Measurements from ENCODE around the gene SMARCB1.

Gene SMARCB1

DNA sequence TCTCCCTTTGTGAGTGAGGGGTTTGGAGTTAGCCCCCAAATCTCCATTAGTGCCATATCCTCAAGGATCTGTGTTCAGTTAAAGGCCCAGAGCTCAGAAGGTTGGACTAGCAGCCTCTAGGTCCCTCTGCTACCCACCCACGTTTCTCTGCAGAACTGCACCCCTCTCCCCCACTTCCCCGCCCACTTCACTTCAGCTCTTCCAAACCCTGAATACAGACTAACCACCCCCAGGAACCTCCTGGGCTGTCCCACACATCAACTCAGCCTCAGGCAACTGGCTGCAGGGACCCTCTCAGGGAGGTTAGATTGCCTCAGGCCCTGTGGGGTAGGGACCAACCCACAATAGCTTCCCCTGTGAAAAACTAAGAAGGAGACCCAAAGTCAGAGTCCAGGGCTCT is 33.4 kb upstream of the SMARCB1 start:
- Mint-ChIP-seq H3K9me3 (no peaks in the 10 kb centered on the region), H3K36me3 (ENCODE audit: low read depth) (peaks cover 10% of the 10 kb centered on the region), H3K27me3 (no peaks in the 10 kb centered on the region), H3K4me1 (ENCODE audit: low read depth) (peaks cover 42% of the 10 kb centered on the region), H3K27ac (no peak overlapping the region), H3K4me3 (no peak overlapping the region)
- intact Hi-C loops (cut with micrococcal nuclease), result no loop called here

- Mint-ChIP-seq H3K36me3 (ENCODE audit: low read depth) (peaks cover 10% of the 10 kb centered on the region), H3K27me3 (no peaks in the 10 kb centered on the region), H3K9me3 (no peaks in the 10 kb centered on the region), H3K4me3 (no peak within 1 kb of the TSS), H3K4me1 (ENCODE audit: low read depth) (peaks cover 42% of the 10 kb centered on the region), H3K27ac (no peak within 1 kb of the TSS)
- intact Hi-C loops (cut with micrococcal nuclease), result no loop called here
Observed at GRCh38 chr22:23754220-23754919, 32.4 kb upstream of the SMARCB1 start, which contains the start of gene VPREB3. Gene VPREB3, minus strand, starts transcription at chr22:23754425. Its CDS starts 62 bp downstream, at chr22:23754363.

- no peaks in the 10 kb centered on the region for H3K9me3 Mint-ChIP-seq
- peaks cover 35% of the 10 kb centered on the region for H3K4me1 Mint-ChIP-seq (ENCODE audit: low read depth)
- H3K27ac Mint-ChIP-seq, result no peak overlapping the region
- intact Hi-C loops (cut with micrococcal nuclease), result no loop called here
- H3K4me3 Mint-ChIP-seq, result no peak overlapping the region
- H3K36me3 Mint-ChIP-seq (ENCODE audit: low read depth), result peaks cover 10% of the 10 kb centered on the region
- no peaks in the 10 kb centered on the region for H3K27me3 Mint-ChIP-seq
Observed at GRCh38 chr22:23754980-23755636, 31.7 kb upstream of the SMARCB1 start.

- intact Hi-C loops (cut with micrococcal nuclease), result no loop called here
- no peaks in the 10 kb centered on the region for H3K9me3 Mint-ChIP-seq
- H3K27ac Mint-ChIP-seq, result no peak overlapping the region
- peaks cover 29% of the 10 kb centered on the region for H3K4me1 Mint-ChIP-seq (ENCODE audit: low read depth)
- no peak overlapping the region for H3K4me3 Mint-ChIP-seq
- H3K27me3 Mint-ChIP-seq, result no peaks in the 10 kb centered on the region
- peaks cover 6% of the 10 kb centered on the region for H3K36me3 Mint-ChIP-seq (ENCODE audit: low read depth)
Observed at GRCh38 chr22:23755711-23756110, 31.1 kb upstream of the SMARCB1 start.

- H3K27me3 Mint-ChIP-seq, result no peaks in the 10 kb centered on the region
- peaks cover 18% of the 10 kb centered on the region for H3K4me1 Mint-ChIP-seq (ENCODE audit: low read depth)
- H3K27ac Mint-ChIP-seq, result no peak overlapping the region
- H3K9me3 Mint-ChIP-seq, result no peaks in the 10 kb centered on the region
- no peak overlapping the region for H3K4me3 Mint-ChIP-seq
- no peaks in the 10 kb centered on the region for H3K36me3 Mint-ChIP-seq (ENCODE audit: low read depth)
- intact Hi-C loops (cut with micrococcal nuclease), result no loop called here
Observed at GRCh38 chr22:23756891-23757290, 29.9 kb upstream of the SMARCB1 start.

DNA sequence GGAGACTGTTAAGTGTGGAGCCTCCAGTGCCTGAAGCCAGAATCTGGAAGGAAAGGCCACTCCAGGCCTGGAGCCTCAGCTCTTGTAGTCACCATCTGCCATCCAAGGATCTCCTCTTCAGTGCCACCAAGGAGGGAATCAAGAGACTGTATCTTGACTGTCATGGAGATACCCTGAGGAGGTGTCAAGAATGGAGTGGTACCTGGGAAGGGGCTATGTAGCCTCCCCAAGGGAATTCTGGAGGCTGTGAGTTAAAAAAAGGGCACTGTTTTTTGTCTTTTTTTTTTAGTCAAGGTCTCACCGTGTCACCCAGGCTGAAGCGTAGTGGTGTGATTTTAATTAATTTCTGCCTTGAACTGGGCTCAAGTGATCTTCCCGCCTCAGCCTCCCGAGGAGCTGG is 27.2 kb upstream of the SMARCB1 start:
- Mint-ChIP-seq H3K27me3 (no peaks in the 10 kb centered on the region), H3K9me3 (no peaks in the 10 kb centered on the region), H3K4me3 (no peak overlapping the region)

GRCh38 chr22:23760056-23760455 is 26.7 kb upstream of the SMARCB1 start:
- H3K27me3 Mint-ChIP-seq, result no peaks in the 10 kb centered on the region
- no peak overlapping the region for H3K27ac Mint-ChIP-seq
- no peak overlapping the region for H3K4me3 Mint-ChIP-seq
- peaks cover 12% of the 10 kb centered on the region for H3K36me3 Mint-ChIP-seq (ENCODE audit: low read depth)
- peaks cover 27% of the 10 kb centered on the region for H3K4me1 Mint-ChIP-seq (ENCODE audit: low read depth)
- intact Hi-C loops (cut with micrococcal nuclease), result no loop called here
- H3K9me3 Mint-ChIP-seq, result no peaks in the 10 kb centered on the region

More for the DNA sequence above, 27.2 kb upstream of the SMARCB1 start:
- peaks cover 22% of the 10 kb centered on the region for H3K4me1 Mint-ChIP-seq (ENCODE audit: low read depth)
- peaks cover 7% of the 10 kb centered on the region for H3K36me3 Mint-ChIP-seq (ENCODE audit: low read depth)
- intact Hi-C loops (cut with micrococcal nuclease), result no loop called here
- H3K27ac Mint-ChIP-seq, result no peak overlapping the region

DNA sequence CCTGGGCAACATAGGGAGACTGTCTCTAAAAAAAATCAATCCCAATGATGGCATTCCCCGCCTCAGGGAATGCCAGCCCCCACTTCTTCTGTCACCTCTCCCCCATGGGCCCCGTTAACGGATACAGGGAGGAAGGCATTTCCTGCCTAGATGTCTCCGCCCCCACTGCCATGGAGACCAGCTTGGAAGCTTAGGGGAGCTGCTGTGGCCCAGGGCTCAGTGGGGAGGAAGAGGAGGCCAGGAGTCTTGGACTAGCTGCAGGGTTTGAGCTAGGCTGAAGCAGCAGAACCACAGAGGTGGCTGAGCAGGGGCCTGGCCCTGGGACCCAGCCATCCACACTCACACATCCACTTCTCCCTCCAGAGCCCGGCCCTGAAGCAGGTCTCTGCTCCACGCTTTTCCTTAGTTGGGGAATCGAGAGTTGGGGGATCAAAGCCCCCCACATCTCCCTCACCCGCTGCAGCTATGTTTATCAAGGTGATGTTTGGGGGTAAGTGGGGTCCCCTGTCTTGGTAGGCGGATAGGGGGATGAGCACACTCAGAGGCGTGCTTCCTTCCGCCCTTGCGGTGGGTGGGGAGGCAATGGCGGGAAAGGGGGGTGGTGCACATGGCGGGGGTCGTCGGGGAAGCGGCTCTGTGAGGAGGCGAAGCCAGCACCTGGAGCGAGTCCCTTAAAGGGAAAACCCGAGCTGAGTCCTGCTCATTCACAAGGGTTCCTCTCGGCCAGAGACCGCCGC is 23.8 kb upstream of the SMARCB1 start, which contains the start of gene C22orf15:
TSS of gene C22orf15 (plus strand) at position 149 of the 737 bp plus-strand sequence. CDS start at position 466, 317 bp downstream.
- peaks cover 44% of the 10 kb centered on the region for H3K4me1 Mint-ChIP-seq (ENCODE audit: low read depth)
- peaks cover 27% of the 10 kb centered on the region for H3K36me3 Mint-ChIP-seq (ENCODE audit: low read depth)
- H3K27ac Mint-ChIP-seq, result no peak within 1 kb of the TSS
- H3K4me3 Mint-ChIP-seq, result peak within 1 kb of the TSS; percentile 68
- intact Hi-C loops (cut with micrococcal nuclease), result no loop called here
- no peaks in the 10 kb centered on the region for H3K9me3 Mint-ChIP-seq
- H3K27me3 Mint-ChIP-seq, result no peaks in the 10 kb centered on the region

DNA sequence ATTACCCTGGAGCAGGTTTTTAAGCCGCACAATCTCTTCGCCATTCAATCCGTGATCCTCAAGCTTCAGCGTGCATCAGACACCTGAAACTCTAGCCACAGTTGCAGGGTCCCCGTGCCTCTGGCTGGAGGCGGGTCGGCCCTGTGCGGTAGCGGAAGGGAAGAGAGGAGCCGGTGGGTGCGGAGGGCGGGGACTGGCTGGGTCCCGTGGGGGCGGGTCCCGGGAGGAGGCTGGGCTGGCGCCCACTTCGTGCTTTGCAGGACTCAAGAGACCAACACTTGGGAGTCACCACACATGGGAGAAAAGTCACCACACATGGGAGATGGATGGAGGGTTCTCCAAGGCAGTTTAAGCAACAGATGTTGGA is 23.2 kb upstream of the SMARCB1 start:
- H3K36me3 Mint-ChIP-seq (ENCODE audit: low read depth), result peaks cover 29% of the 10 kb centered on the region
- H3K4me3 Mint-ChIP-seq, result peak overlapping the region; percentile 68
- intact Hi-C loops (cut with micrococcal nuclease), result no loop called here
- H3K27ac Mint-ChIP-seq, result no peak overlapping the region
- no peaks in the 10 kb centered on the region for H3K27me3 Mint-ChIP-seq
- peaks cover 48% of the 10 kb centered on the region for H3K4me1 Mint-ChIP-seq (ENCODE audit: low read depth)
- no peaks in the 10 kb centered on the region for H3K9me3 Mint-ChIP-seq

GRCh38 chr22:23763954-23764353 is 22.8 kb upstream of the SMARCB1 start:
- no peaks in the 10 kb centered on the region for H3K27me3 Mint-ChIP-seq
- H3K36me3 Mint-ChIP-seq (ENCODE audit: low read depth), result peaks cover 29% of the 10 kb centered on the region
- H3K4me1 Mint-ChIP-seq (ENCODE audit: low read depth), result peaks cover 50% of the 10 kb centered on the region
- H3K9me3 Mint-ChIP-seq, result no peaks in the 10 kb centered on the region
- peak overlapping the region; percentile 68 for H3K4me3 Mint-ChIP-seq
- intact Hi-C loops (cut with micrococcal nuclease), result no loop called here
- H3K27ac Mint-ChIP-seq, result no peak overlapping the region

GRCh38 chr22:23764899-23765881 is 21.6 kb upstream of the SMARCB1 start:
- Mint-ChIP-seq H3K4me1 (ENCODE audit: low read depth) (peaks cover 50% of the 10 kb centered on the region), H3K27ac (peak overlapping the region; percentile 30), H3K4me3 (no peak overlapping the region), H3K36me3 (ENCODE audit: low read depth) (peaks cover 29% of the 10 kb centered on the region), H3K27me3 (no peaks in the 10 kb centered on the region), H3K9me3 (no peaks in the 10 kb centered on the region)
- intact Hi-C loops (cut with micrococcal nuclease), result loop anchor here (5.0 kb wide), 2 partner anchors 48 to 82 kb away; no protein-coding TSS in a partner anchor

GRCh38 chr22:23767303-23767672 is 19.5 kb upstream of the SMARCB1 start:
- peaks cover 8% of the 10 kb centered on the region for H3K27me3 Mint-ChIP-seq
- H3K27ac Mint-ChIP-seq, result peak overlapping the region; percentile 97
- intact Hi-C loops (cut with micrococcal nuclease), result loop anchor here (5.0 kb wide), 2 partner anchors 50 to 80 kb away; no protein-coding TSS in a partner anchor
- H3K4me1 Mint-ChIP-seq (ENCODE audit: low read depth), result peaks cover 61% of the 10 kb centered on the region
- H3K4me3 Mint-ChIP-seq, result peak overlapping the region; percentile 92
- no peaks in the 10 kb centered on the region for H3K9me3 Mint-ChIP-seq
- peaks cover 29% of the 10 kb centered on the region for H3K36me3 Mint-ChIP-seq (ENCODE audit: low read depth)

Data from dendritic cell treated with granulocyte-macrophage colony-stimulating factor and Interleukin-4, amounts not matched to agents 40 ng/mL and 50 ng/mL, for 4 days (primary cell).